Purkinje cell (primary cell): ENCODE data around the gene GALR2. TPM values are rescaled to one million over a fixed set of nuclear protein-coding genes. Genes with fewer than 3 reads are reported as not detected.

Experiments used
- polyA plus RNA-seq: library from polyadenylated mRNA; unstranded; fragments of >200 nt; fragmentation: Nextera tagmentation; gene quantifications from 2 replicates; pipeline ENCODE4 v1.2.1, GENCODE V29; 2014

Gene GALR2, protein sequence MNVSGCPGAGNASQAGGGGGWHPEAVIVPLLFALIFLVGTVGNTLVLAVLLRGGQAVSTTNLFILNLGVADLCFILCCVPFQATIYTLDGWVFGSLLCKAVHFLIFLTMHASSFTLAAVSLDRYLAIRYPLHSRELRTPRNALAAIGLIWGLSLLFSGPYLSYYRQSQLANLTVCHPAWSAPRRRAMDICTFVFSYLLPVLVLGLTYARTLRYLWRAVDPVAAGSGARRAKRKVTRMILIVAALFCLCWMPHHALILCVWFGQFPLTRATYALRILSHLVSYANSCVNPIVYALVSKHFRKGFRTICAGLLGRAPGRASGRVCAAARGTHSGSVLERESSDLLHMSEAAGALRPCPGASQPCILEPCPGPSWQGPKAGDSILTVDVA
- polyA plus RNA-seq = 0.41 TPM in 1 of 2 replicates, not detected in the other

DNA sequence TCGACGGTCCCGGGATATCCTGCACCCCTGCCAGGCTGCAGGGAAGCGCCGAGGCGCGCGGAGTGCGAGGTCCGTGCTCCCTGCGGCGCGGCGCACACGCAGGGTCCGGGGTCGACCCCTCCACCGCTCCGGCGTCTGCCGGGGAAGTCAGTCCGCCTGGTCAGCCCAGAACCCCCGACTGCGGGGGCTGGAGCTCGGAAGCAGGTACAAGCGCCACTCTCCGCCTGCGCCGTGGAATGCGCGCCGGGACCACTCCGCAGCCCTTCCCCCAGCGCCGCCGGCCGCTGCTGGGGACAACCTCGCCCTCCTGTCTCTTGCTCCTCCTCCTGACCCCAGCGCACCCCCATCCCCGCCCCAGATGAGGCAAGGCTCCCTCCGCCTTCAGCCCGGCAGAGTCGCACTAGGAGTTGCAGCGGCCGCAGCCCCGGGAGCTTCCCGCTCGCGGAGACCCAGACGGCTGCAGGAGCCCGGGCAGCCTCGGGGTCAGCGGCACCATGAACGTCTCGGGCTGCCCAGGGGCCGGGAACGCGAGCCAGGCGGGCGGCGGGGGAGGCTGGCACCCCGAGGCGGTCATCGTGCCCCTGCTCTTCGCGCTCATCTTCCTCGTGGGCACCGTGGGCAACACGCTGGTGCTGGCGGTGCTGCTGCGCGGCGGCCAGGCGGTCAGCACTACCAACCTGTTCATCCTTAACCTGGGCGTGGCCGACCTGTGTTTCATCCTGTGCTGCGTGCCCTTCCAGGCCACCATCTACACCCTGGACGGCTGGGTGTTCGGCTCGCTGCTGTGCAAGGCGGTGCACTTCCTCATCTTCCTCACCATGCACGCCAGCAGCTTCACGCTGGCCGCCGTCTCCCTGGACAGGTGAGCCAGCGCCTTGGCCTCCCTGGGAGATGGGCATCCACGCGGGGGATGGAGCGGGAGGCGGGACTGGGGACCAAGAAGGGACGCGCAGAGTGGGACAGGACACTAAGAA lies at the start of gene GALR2:
Gene GALR2, plus strand, starts transcription at position 392 of the 974 bp plus-strand sequence. Its CDS starts 103 bp downstream, at position 495.

DNA sequence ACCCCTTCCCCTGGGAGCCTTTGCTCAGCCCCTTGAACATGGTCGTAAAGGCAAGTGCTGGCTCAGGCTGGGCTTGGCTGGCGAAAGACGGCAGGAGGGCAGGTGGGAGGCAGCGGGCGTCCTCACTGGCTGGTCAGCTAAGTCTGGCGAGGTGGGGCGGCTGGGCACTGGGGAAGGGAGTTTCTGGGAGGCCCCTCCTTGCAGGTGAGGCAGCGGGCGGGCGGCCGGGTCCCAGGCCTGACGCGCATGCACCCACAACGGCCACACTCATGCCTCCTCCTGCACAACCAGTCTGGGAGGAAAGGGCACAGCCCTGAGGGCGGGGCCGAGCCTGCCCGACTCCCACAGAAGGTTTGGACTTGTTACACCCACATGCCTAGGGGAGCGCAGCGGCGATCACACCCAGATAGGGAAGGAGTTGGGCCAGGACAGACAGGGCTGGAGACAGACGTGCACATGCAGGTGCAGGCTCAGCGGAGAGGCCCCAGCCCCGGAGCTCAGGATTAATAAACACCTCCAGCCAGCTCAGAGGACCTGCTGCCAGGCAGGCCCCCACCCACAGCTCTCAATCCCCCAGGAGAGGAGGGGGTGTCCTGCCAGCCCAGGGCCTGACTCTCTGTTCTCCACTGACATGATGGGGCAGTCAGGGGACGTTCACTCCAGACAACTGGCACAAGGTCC lies 47.3 kb upstream of the GALR2 start, which contains the start of gene EVPL:
Gene EVPL, minus strand, starts transcription at position 148 of the 681 bp plus-strand sequence. Its CDS starts 108 bp downstream, at position 40.

DNA sequence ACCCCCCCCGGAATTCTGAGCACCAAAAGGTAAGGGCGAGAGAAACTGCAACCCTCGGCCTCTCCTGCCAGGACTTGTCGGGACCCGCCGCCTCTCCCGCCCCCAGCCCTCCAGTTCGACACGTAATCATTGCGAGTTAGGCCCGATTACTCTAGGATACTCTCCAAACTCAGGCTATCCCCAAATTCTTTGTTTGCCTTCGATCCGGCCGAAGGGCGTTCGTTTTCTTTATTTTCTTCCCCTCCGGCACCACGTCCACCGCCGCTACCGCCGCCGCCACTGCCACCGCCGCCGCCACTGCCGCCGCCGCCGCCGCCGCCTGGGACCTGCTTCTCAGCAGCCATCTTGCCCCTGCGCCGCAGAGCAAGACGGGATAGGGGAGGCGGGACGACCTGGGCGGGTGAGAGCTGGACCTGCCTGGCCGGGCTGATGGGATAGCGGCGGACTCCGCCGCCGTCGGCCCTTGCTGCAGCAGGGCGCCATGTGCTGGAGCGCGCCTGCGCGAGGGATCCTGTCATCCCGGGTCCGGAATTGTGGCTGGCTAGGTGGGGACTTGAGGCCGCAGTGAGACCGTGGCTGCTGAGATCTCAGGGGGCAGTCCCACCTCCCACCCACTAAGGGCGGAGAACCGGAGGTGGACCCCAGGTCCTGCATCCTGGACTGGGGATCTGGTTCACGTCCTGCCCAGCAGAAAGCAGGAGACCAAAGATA lies 2.3 kb upstream of the GALR2 start, which contains the start of gene SRP68:
Gene SRP68, minus strand, starts transcription at position 370 of the 711 bp plus-strand sequence. Its CDS starts 26 bp downstream, at position 344.

DNA sequence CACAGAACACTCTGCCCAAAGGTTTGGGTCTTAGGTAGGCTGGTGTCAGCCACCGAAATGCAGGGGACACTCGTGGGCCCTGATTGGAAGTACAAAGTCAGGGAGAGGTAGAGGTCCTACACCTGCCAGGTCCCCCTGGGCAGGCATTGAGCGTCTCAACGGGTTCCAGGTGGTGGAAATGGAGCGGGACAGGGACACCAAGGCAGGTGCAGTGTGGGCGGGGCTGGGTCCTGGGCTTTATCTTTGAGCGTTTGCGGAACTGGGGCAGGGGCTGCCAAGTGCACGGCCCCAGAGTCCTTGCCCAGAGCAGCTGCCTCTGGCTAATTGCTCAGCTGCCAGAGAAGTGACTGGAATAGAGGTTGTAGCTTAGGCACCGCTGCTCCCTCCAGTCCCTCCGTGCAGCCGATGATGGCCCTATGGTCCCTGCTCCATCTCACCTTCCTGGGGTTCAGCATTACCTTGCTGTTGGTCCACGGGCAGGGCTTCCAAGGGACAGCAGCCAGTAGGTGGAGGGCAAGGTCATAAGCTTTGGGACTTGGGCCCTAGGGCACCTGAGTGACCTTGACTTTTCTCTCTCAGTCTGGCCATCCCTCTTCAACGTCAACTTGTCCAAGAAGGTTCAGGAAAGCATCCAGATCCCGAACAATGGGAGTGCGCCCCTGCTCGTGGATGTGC lies 4.4 kb downstream of the GALR2 start, which contains the start of gene ZACN:
Gene ZACN, plus strand, starts transcription at position 323 of the 675 bp plus-strand sequence. Its CDS starts 83 bp downstream, at position 406.

DNA sequence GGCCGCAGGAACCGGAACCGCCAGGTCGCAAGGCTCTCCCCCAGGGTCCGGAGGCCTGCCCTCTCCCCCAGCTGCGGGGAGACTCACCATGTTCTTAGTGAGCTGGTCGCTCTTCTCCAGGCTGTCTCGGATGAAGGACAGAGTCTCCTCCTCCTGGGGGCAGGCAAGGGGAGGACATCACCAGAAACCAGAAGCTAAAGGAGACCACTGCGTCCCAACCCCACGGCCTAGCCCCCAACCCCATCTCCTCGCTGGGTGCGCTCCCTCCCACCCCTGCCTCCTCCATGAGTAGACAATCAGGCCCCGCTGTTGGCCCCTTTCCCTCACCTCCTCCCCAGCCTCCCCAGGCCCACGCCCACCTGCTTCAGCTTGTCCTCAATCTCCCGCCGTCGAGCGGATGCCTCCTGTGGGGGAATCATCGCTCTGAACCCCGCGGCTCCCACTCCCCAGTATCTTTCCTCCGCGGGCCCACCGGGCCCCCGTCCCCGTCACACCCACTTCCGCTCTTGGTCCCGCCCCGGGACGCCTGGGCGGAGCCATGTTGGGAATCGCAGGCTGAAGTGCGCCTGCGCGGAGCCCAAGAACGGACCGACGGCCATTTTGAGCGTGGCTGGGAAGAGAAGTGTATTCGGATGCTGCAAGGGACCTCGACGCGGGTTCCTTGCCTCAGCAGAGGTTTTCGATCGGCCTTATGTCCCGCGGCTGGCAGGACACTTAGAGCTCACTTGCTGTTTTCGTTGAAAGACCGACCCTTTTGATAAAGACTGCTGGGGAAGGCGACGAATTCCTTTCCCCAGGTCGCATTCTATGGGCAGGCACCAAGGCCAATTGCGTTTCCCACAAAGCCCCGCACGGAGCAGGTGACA lies 28.9 kb downstream of the GALR2 start, which contains the start of gene EXOC7:
Gene EXOC7, minus strand, starts transcription at position 514 of the 866 bp plus-strand sequence. Its CDS starts 95 bp downstream, at position 419.

Other genes with a start within 250 kb of the GALR2 start
- not detected in 2 replicates for gene UNC13D, start 230.4 kb upstream of the GALR2 start, polyA plus RNA-seq
- gene WBP2, start 219.4 kb upstream of the GALR2 start, polyA plus RNA-seq = 16.8 and 30.4 TPM in 2 replicates
- gene TRIM47, start 196.2 kb upstream of the GALR2 start, polyA plus RNA-seq = 3.8 and 5.3 TPM in 2 replicates
- gene TRIM65, start 177.8 kb upstream of the GALR2 start, polyA plus RNA-seq = not detected in 2 replicates
- gene MRPL38, start 169.9 kb upstream of the GALR2 start, polyA plus RNA-seq = 22.6 and 30.0 TPM in 2 replicates
- 0.46 and 0.71 TPM in 2 replicates for gene FBF1, start 133.7 kb upstream of the GALR2 start, polyA plus RNA-seq
- gene ACOX1, start 95.6 kb upstream of the GALR2 start, polyA plus RNA-seq = 16.2 and 18.6 TPM in 2 replicates
- 3.4 and 10.1 TPM in 2 replicates for gene TEN1, start 95.5 kb upstream of the GALR2 start, polyA plus RNA-seq
- gene CDK3, start 73.9 kb upstream of the GALR2 start, polyA plus RNA-seq = 0.29 and 1.8 TPM in 2 replicates
- 0.39 TPM in 1 of 2 replicates, not detected in the other for gene EVPL, start 47.5 kb upstream of the GALR2 start, polyA plus RNA-seq
- gene SRP68, start 2.3 kb upstream of the GALR2 start, polyA plus RNA-seq = 26.4 and 28.5 TPM in 2 replicates
- 0.20 and 0.42 TPM in 2 replicates for gene ZACN, start 4.4 kb downstream of the GALR2 start, polyA plus RNA-seq
- 21.9 and 24.2 TPM in 2 replicates for gene EXOC7, start 29.0 kb downstream of the GALR2 start, polyA plus RNA-seq
- gene FOXJ1, start 66.5 kb downstream of the GALR2 start, polyA plus RNA-seq = not detected in 2 replicates
- gene RNF157, start 165.7 kb downstream of the GALR2 start, polyA plus RNA-seq = 38.1 and 46.4 TPM in 2 replicates
- 0.25 and 3.3 TPM in 2 replicates for gene UBALD2, start 190.6 kb downstream of the GALR2 start, polyA plus RNA-seq
- gene QRICH2, start 233.5 kb downstream of the GALR2 start, polyA plus RNA-seq = 0.21 and 0.31 TPM in 2 replicates